K562 (cell line): ENCODE results near the gene IL13. TPM values are rescaled to one million over a fixed set of nuclear protein-coding genes. Genes with fewer than 3 reads are reported as not detected.
A peak's percentile ranks its signal among the peaks of the same experiment; 100 is the strongest.

Source experiments
- BRF1 ChIP-seq: IDR thresholded peaks from 3 replicates; pipeline ENCODE4 v1.6.1; 2011; ENCODE audit warnings: borderline replicate concordance, mild to moderate bottlenecking; ENCODE audit not compliant: insufficient read length; ENCODE audit errors: extremely low read depth
- C11orf30 ChIP-seq: fragments of 450-650 bp; IDR thresholded peaks from 2 replicates; pipeline ENCODE4 v1.6.1; 2016; ENCODE audit warnings: low read depth, mild to moderate bottlenecking
- E2F1 ChIP-seq: sonication (generic); formaldehyde crosslinking; IDR thresholded peaks from 2 replicates; pipeline ENCODE4 v1.8.1; 2023; ENCODE audit warnings: mild to moderate bottlenecking, missing genetic modification reagents, moderate library complexity
- ELK3 ChIP-seq: fragments of 450-650 bp; formaldehyde crosslinking; IDR thresholded peaks from 2 replicates; pipeline ENCODE4 v1.4.0; 2020; ENCODE audit warnings: mild to moderate bottlenecking
- FOXA3 ChIP-seq, 2 experiments: fragments of 450-650 bp in 1 of 2; sonication (generic) in 1 of 2; formaldehyde crosslinking; IDR thresholded peaks in 1 of 2; conservative IDR thresholded peaks in 1 of 2; 2 replicates each; pipeline versions ENCODE4 v1.4.0 to v1.8.0; 2020 to 2022; ENCODE audit warnings: mild to moderate bottlenecking in 2 of 2, missing genetic modification reagents in 1 of 2
- GABPB1 ChIP-seq: sonication (generic); formaldehyde crosslinking; IDR thresholded peaks from 2 replicates; pipeline ENCODE4 v1.8.0; 2022; ENCODE audit warnings: mild to moderate bottlenecking, missing genetic modification reagents
- GTF2E2 ChIP-seq: fragments of 200-800 bp; sonication (Bioruptor generic); IDR thresholded peaks from 2 replicates; pipeline ENCODE4 v1.6.1; 2016; ENCODE audit warnings: missing genetic modification characterization, missing compliant biosample characterization
- IFI16 ChIP-seq: fragments of 250-450 bp; sonication (Bioruptor Pico); IDR thresholded peaks from 2 replicates; pipeline ENCODE4 v2.1.2; 2022; ENCODE audit warnings: mild to moderate bottlenecking, inconsistent platforms
- KDM2B ChIP-seq: fragments of 250-450 bp; sonication (Bioruptor Pico); IDR thresholded peaks from 2 replicates; pipeline ENCODE4 v1.8.0; 2021; ENCODE audit warnings: mild to moderate bottlenecking, moderate library complexity
- MAFK ChIP-seq: IDR thresholded peaks from 2 replicates; pipeline ENCODE4 v1.6.1; 2011; ENCODE audit warnings: low read length, improper control_type of control experiment
- MAZ ChIP-seq, 2 experiments: fragments of 450-650 bp in 1 of 2; sonication (generic) in 1 of 2; formaldehyde crosslinking; IDR thresholded peaks in 1 of 2; conservative IDR thresholded peaks in 1 of 2; 2 replicates each; pipeline versions ENCODE4 v1.4.0 to v1.5.0; 2020; ENCODE audit warnings: mild to moderate bottlenecking in 1 of 2, missing genetic modification reagents in 1 of 2
- MNT ChIP-seq, 2 experiments: fragments of 450-650 bp; conservative IDR thresholded peaks; 2 replicates each; pipeline ENCODE4 v1.6.1; 2017; ENCODE audit warnings: mild to moderate bottlenecking in 2 of 2, moderate library complexity in 2 of 2
- MTF1 ChIP-seq: fragments of 250-450 bp; sonication (Bioruptor Pico); IDR thresholded peaks from 2 replicates; pipeline ENCODE4 v1.9.0; 2021; ENCODE audit warnings: moderate library complexity, mild to moderate bottlenecking, inconsistent platforms, borderline replicate concordance
- NEUROD1 ChIP-seq: fragments of 150-350 bp; IDR thresholded peaks from 2 replicates; pipeline ENCODE4 v1.6.1; 2014; ENCODE audit warnings: borderline replicate concordance, low read length, low read depth; ENCODE audit not compliant: partially characterized antibody
- NR4A1 ChIP-seq, 2 experiments: fragments of 250-450 bp in 1 of 2; fragments of 450-650 bp in 1 of 2; sonication (Bioruptor Pico) in 1 of 2; IDR thresholded peaks; 2 replicates each; pipeline versions ENCODE4 v1.4.0 to v1.6.1; 2016 to 2020; ENCODE audit warnings: mild to moderate bottlenecking in 2 of 2, missing compliant biosample characterization in 1 of 2, missing genetic modification characterization in 1 of 2, moderate library complexity in 1 of 2
- SREBF2 ChIP-seq: sonication (generic); formaldehyde crosslinking; IDR thresholded peaks from 2 replicates; pipeline ENCODE4 v1.4.0; 2020; ENCODE audit warnings: mild to moderate bottlenecking, missing genetic modification reagents
- USF2 ChIP-seq: sonication (generic); formaldehyde crosslinking; IDR thresholded peaks from 2 replicates; pipeline ENCODE4 v1.5.0; 2020; ENCODE audit warnings: missing genetic modification reagents
- ZNF124 ChIP-seq: sonication (generic); formaldehyde crosslinking; IDR thresholded peaks from 2 replicates; pipeline ENCODE4 v1.8.1; 2022; ENCODE audit warnings: missing genetic modification reagents
- ZNF436 ChIP-seq: fragments of 250-450, 450-650 bp; sonication (Bioruptor Pico); formaldehyde crosslinking; IDR thresholded peaks from 2 replicates; pipeline ENCODE4 v1.7.0; 2020; ENCODE audit warnings: mild to moderate bottlenecking
- polyA plus RNA-seq, 8 experiments: library from polyadenylated mRNA; depleted of rRNA in 4 of 8; stranded (reverse) in 5 of 8; unstranded in 3 of 8; fragments of >200 nt; fragmentation: Nextera tagmentation in 2 of 8; fragmentation: Illumina TruSeq in 1 of 8; extraction: Ambion mirVana in 2 of 8; extraction: Trizol in 1 of 8; gene quantifications; 2 replicates each; pipeline versions ENCODE4 v1.2.1 to v1.2.3, GENCODE V29; 2011 to 2014; ENCODE audit warnings: inconsistent platforms in 1 of 8, missing spikeins in 1 of 8
- total RNA-seq, 7 experiments: library from RNA; depleted of rRNA in 6 of 7; stranded (reverse); fragments of >200 nt in 6 of 7; fragmentation: Illumina TruSeq in 2 of 7; extraction: Trizol in 2 of 7; gene quantifications; 2 replicates each; pipeline versions ENCODE4 v1.2.1 to v1.2.3, GENCODE V29; 2011 to 2021; ENCODE audit warnings: low replicate concordance in 1 of 7

IL13 gene
- total and polyA plus RNA-seq, 9 of the 15 experiments (the other 6 are each of a cell fraction or from before 2014, with no cell fraction given), result not detected

- TF ChIP-seq ELK3 (CRISPR knock-in tag), result no peak
- TF ChIP-seq BRF1, result no peak
- TF ChIP-seq FOXA3 (CRISPR knock-in tag; conservative IDR thresholded peaks at IDR 0.05 in 1 of 2, IDR thresholded peaks at IDR 0.05 in 1 of 2), result peak in 1 of 2 experiments; percentile 54; a peak in 1 of 4 replicates
- no peak for TF ChIP-seq GTF2E2 (tag)
- peak in 1 of 2 experiments; percentile 21; a peak in 1 of 4 replicates for TF ChIP-seq MAZ (CRISPR knock-in tag; conservative IDR thresholded peaks at IDR 0.05 in 1 of 2, IDR thresholded peaks at IDR 0.05 in 1 of 2)
- no peak for TF ChIP-seq C11orf30
- TF ChIP-seq IFI16 (CRISPR knock-in tag), result no peak
- TF ChIP-seq NR4A1 (CRISPR knock-in tag; IDR thresholded peaks at IDR 0.05), result no peak
- peak; percentile 61 for TF ChIP-seq NR4A1 (tag; IDR thresholded peaks at IDR 0.05)
- no peak for TF ChIP-seq SREBF2 (CRISPR knock-in tag)
- no peak for TF ChIP-seq ZNF436
- TF ChIP-seq E2F1 (CRISPR knock-in tag), result no peak
- TF ChIP-seq USF2 (CRISPR knock-in tag), result peak; percentile 69
- TF ChIP-seq KDM2B (CRISPR knock-in tag), result no peak
- TF ChIP-seq MAFK, result no peak
- TF ChIP-seq GABPB1, result 0 out of 2 replicates have a peak, but pooled peaks have one; percentile 27
- no peak for TF ChIP-seq ZNF124 (CRISPR knock-in tag)
- peak; percentile 94 for TF ChIP-seq MNT (conservative IDR thresholded peaks at IDR 0.05)
- TF ChIP-seq MTF1 (CRISPR knock-in tag), result no peak
- no peak for TF ChIP-seq NEUROD1
Measured at GRCh38 chr5:132662925-132663770, 5.2 kb downstream of the IL13 start (continued).
